ENCODE data around the gene PCK2. TPM values are rescaled to one million over a fixed set of nuclear protein-coding genes. Genes with fewer than 3 reads are reported as not detected.
A peak's percentile ranks its signal among the peaks of the same experiment; 100 is the strongest.

PCK2 gene
- total and polyA plus RNA-seq, 12 donors = 0.75 to 7.3 (median 2.6) TPM

DNA sequence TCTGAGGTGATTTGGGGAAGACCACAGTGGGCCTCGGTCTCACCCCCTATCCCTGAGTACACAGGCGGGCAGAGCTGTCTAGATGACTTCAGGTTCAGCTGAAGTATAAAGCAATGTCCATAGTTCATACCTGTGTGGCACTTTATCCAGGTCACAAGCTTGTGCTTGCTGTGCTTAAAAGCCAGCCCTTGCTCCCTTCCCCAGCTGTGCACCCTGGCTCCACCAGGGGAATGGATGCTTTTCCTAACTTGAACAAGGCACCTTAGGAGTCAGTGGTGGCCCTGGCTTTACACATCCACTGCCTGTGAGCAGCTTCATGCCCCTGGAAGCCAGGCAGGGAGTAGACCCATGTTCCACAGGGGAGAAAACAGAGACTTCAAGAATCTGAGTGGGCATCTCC is 36.8 kb upstream of the PCK2 start:
- TF ChIP-seq, protein P1, sequence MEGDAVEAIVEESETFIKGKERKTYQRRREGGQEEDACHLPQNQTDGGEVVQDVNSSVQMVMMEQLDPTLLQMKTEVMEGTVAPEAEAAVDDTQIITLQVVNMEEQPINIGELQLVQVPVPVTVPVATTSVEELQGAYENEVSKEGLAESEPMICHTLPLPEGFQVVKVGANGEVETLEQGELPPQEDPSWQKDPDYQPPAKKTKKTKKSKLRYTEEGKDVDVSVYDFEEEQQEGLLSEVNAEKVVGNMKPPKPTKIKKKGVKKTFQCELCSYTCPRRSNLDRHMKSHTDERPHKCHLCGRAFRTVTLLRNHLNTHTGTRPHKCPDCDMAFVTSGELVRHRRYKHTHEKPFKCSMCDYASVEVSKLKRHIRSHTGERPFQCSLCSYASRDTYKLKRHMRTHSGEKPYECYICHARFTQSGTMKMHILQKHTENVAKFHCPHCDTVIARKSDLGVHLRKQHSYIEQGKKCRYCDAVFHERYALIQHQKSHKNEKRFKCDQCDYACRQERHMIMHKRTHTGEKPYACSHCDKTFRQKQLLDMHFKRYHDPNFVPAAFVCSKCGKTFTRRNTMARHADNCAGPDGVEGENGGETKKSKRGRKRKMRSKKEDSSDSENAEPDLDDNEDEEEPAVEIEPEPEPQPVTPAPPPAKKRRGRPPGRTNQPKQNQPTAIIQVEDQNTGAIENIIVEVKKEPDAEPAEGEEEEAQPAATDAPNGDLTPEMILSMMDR (IDR thresholded peaks at IDR 0.05) = no peak
- ATAC-seq = no peak

DNA sequence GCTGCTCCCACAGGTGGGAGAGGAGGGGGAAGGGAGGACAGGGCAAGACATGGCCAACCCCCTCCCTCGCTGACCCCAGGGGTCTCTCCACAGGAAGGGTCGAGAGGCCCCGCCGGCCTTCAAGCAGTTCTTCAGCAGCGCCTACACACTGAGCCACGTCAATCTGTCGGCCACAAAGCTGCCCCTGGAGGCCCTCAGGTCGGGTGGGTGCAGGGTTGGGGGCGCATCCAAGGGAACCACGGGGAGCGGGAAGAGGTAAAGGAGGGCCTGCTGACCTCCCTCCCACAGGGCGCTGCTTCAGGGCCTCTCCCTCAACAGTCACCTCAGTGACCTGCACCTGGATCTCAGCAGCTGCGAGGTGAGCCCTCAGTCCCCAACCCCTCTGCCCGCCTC is 36.2 kb upstream of the PCK2 start:
- Histone ChIP-seq H3K4me1 (peaks cover 0 to 4% (median 0%) of the 10 kb centered on the region in 9 donors), H3K9me3 (no peaks in the 10 kb centered on the region), H3K27me3 (peaks cover 0 to 6% (median 0%) of the 10 kb centered on the region in 7 donors), H3K27ac (no peak overlapping the region), H3K36me3 (no peaks in the 10 kb centered on the region), H3K4me3 (no peak overlapping the region)
- WGBS, 2 donors = 57 to 60% methylated on average over 14 of the region's 14 CpGs
- TF ChIP-seq, protein P1 (IDR thresholded peaks at IDR 0.05) = no peak
- DNase-seq (no peak), ATAC-seq (peak in 3 of 8 donors; percentile 2 to 18 (median 8))
- intact Hi-C loops (cut with DNase I) = loop anchor here in 9 of 10 donors (1.0 to 5.0 kb wide), 10 partner anchors 31 to 103 kb away; partner anchors contain the start of genes PCK2 (in 3 of the 9) and IRF9 (in 2 of the 9)

More for the DNA sequence above, 36.8 kb upstream of the PCK2 start:
- no peak for DNase-seq
- no peaks in the 10 kb centered on the region for H3K36me3 ChIP-seq
- H3K4me1 ChIP-seq = peaks cover 2 to 10% (median 5%) of the 10 kb centered on the region in 9 donors
- WGBS, 2 donors = 74 to 82% methylated on average over 2 of the region's 2 CpGs
- no peaks in the 10 kb centered on the region for H3K9me3 ChIP-seq
- peaks cover 0 to 10% (median 0%) of the 10 kb centered on the region in 7 donors for H3K27me3 ChIP-seq
- H3K4me3 ChIP-seq = no peak overlapping the region
- intact Hi-C loops (cut with DNase I) = loop anchor here in 5 of 10 donors (5.0 kb wide), 3 partner anchors 35 to 50 kb away; partner anchors contain the start of gene PCK2 (in 3 of the 5)
- H3K27ac ChIP-seq = no peak overlapping the region

DNA sequence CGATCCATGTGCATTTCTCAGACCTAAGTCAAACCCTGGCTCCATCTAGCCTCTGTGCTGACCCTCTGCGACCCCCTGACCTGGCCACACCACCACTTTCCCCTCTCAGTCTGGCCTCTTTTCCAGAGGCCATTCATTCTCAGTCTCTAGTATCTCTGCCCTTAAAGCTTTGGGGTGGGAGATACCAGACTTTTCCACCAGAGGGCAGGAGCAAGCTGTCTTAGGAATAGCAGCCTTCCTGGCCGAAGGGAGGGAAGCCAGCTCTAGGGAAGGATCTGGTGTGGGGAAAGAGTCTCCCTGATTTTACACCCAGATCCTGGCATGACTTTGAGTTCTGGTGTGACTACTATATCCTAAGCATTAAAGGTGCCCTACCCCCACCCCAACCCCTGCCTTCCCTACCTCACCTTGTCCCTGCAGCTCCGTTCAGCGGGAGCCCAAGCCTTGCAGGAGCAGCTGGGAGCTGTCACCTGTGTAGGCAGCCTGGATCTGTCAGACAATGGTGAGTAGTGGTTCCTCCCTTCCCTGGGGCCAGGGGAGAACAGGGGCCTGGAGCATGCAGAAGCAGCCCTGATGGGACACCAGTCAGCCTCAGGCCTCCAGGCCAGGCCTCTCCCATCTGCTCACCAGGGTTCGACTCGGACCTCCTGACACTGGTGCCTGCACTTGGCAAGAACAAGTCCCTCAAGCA is 35.7 kb upstream of the PCK2 start:
- 44 to 57% methylated on average over 7 of the region's 7 CpGs for WGBS, 2 donors
- DNase-seq = peak; percentile 29 to 42
- peak; percentile 68 to 91 (median 83) for ATAC-seq
- peaks cover 0 to 3% (median 0%) of the 10 kb centered on the region in 9 donors for H3K4me1 ChIP-seq
- TF ChIP-seq, protein P1 (IDR thresholded peaks at IDR 0.05) = peak; percentile 48 to 94 (median 77)
- H3K4me3 ChIP-seq = no peak overlapping the region
- no peak overlapping the region for H3K27ac ChIP-seq
- intact Hi-C loops (cut with DNase I) = loop anchor here in 9 of 10 donors (1.0 to 5.0 kb wide), 10 partner anchors 30 to 102 kb away; partner anchors contain the start of genes PCK2 (in 3 of the 9) and IRF9 (in 2 of the 9)
- H3K36me3 ChIP-seq = no peaks in the 10 kb centered on the region
- H3K9me3 ChIP-seq = no peaks in the 10 kb centered on the region
- H3K27me3 ChIP-seq = peaks cover 0 to 6% (median 0%) of the 10 kb centered on the region in 7 donors

DNA sequence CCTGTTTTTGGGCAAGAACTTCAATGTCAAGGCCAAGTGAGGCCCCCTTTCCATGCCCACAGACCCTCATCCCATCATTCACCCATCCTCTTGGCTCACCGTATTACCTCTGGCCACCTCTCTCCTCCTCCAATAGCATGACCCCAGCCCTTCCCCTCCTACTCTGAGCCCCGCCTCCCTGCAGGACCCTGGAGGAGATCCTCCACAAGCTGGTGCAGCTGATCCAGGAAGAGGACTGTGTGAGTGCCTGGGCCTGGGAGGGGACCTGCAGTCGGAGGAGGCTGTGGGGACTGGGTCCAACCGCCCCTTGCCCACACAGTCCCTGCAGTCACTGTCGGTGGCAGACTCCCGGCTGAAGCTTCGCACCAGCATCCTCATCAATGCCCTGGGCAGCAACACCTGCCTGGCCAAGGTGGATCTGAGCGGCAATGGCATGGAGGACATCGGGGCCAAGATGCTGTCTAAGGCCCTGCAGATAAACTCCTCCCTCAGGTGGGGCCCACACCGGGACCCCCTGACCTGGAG is 35.1 kb upstream of the PCK2 start:
- no peak for ATAC-seq
- 90 to 91% methylated on average over 10 of the region's 10 CpGs for WGBS, 2 donors
- no peak for DNase-seq
- Histone ChIP-seq H3K4me3 (no peak overlapping the region), H3K36me3 (no peaks in the 10 kb centered on the region), H3K4me1 (peaks cover 0 to 3% (median 0%) of the 10 kb centered on the region in 9 donors), H3K27ac (no peak overlapping the region), H3K27me3 (peaks cover 0 to 4% (median 0%) of the 10 kb centered on the region in 7 donors), H3K9me3 (no peaks in the 10 kb centered on the region)
- intact Hi-C loops (cut with DNase I) = loop anchor here in 9 of 10 donors (1.0 to 5.0 kb wide), 10 partner anchors 30 to 102 kb away; partner anchors contain the start of genes PCK2 (in 3 of the 9) and IRF9 (in 2 of the 9)
- TF ChIP-seq, protein P1 (IDR thresholded peaks at IDR 0.05) = no peak
